CD1c-positive myeloid dendritic cell (primary cell): ENCODE data around the gene ZNF835.

Experiments used
- DNase-seq: peaks from one replicate; pipeline ENCODE4 v3.0.0-alpha.2; 2016; ENCODE audit errors: extremely low spot score

ZNF835 gene

DNA sequence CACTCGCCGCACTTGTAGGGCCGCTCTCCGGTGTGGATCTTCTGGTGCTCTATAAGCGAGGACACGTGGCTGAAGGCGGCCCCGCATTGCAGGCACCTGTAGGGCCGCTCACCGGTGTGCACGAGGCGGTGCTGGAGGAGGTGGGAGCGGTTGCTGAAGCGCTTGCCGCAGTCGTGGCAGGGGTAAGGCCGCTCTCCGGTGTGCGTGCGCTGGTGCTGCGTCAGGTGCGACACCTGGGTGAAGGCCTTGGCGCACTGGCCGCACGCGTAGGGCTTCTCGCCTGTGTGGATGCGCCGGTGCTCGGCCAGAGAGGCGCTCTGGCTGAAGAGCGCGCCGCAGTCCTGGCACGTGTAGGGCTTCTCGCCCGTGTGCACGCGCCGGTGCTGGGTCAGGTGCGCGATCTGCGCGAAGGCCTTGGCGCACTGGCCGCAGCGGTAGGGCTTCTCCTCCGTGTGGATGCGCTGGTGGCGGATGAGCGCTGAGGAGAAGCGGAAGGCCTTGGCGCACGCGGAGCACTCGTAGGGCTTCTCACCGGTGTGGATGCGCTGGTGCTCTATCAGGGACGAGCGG lies 7.5 kb downstream of the ZNF835 start:
- no peak for DNase-seq

DNA sequence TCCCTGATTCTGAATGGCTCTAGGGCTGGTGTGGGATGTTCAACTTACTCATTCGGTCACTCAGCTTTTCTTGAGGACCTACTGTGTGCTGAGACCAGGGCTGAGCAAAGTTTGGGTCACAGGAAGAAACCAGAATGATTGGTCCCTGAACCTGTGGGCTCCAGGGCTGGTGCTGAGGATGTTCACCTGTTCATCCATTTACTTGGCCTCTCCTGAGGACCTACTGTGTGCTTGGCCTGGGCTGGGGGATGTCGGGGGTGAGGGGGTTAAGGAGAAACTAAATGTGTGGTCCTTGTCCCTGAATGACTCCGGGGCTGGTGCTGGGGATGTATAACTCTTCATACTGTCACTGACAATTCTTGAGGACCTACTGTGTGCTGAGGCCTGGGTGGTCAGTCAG lies 10.3 kb downstream of the ZNF835 start:
- DNase-seq: no peak

- no peak for DNase-seq
Measured at GRCh38 chr19:56660381-56661107, 11.0 kb downstream of the ZNF835 start.

GRCh38 chr19:56654151-56654550 lies 17.4 kb downstream of the ZNF835 start:
- no peak for DNase-seq

DNA sequence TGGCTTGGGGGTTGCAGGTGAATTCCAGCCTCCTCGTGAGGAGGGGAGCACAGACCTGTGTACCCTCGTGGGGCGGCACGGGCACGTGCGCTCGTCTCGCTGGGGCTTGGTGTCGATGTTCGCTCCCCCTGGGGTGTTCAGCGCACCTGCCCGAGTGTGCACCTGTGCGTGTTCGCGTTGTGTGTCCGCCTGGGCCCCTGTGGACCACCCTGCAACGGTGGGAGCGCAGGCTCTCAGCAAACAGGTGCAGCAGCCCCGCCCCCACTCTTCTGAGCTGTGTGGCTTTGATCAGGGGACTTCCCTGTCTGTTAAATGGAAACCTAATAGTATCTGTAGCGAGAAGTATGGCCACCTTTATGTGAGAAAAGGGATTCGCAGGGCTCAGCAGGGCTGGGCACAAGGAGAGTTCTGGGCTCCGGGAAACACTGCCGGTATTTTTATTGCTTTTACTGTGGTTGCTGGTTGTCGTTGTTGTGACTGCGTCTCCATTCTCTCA lies 28.0 kb downstream of the ZNF835 start:
- no peak for DNase-seq

- no peak for DNase-seq
Measured at GRCh38 chr19:56642711-56643459, 28.7 kb downstream of the ZNF835 start, which contains the start of gene SMIM17. TSS of gene SMIM17 (plus strand) at chr19:56643159. CDS start at chr19:56645668, 2,509 bp downstream.

- DNase-seq: no peak
Measured at GRCh38 chr19:56639217-56639616, 32.3 kb downstream of the ZNF835 start.

GRCh38 chr19:56637976-56638555 lies 33.5 kb downstream of the ZNF835 start:
- peak; percentile 52 for DNase-seq

GRCh38 chr19:56633021-56633420 lies 38.5 kb downstream of the ZNF835 start:
- DNase-seq: no peak

DNA sequence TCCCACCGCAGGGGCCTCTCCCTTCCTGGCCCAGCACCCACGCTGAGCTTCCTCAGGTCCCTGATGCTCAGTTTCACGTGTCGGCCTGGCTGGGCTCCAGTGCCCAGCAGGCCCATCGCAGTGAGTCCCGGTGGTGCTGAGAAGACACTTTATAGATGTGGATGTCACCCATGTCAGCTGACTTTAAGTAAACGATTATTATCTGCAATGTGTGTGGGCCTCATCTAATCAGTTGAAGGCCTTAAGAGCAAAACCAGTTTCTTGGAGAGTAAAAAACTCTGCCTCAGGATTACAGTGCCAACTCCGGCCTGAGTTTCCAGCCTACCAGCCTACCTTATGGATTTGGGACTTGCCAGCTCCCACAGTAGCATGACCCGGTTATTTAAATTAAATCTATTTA lies 45.8 kb downstream of the ZNF835 start:
- no peak for DNase-seq

DNA sequence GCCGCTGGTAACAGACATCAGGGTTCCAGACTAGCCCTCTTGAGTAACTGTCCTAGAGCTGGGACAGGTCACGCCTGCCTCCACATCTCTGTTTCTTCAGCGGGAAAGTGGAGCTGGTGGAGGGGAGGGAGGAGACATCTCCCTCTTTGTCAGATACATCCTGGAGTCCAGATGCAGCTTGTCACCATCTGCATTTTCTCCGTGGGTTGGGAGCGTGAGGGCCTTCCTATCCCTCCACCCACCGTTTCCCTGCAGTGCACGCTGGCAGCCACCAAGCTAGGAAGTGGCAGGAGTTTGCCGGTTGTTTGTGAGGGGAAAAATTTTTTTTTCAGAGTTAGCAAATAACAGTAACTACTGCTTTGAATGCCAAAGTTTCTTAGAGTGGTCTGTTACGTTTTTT lies 48.6 kb downstream of the ZNF835 start:
- no peak for DNase-seq

DNA sequence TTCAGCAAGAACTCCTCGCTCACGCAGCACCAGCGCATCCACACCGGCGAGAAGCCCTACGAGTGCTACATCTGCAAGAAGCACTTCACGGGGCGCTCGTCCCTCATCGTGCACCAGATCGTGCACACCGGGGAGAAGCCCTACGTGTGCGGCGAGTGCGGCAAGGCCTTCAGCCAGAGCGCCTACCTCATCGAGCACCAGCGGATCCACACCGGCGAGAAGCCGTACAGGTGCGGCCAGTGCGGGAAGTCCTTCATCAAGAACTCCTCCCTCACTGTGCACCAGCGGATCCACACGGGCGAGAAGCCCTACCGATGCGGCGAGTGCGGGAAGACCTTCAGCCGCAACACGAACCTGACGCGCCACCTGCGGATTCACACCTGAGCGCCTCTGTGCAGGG lies 49.2 kb downstream of the ZNF835 start:
- no peak for DNase-seq

DNA sequence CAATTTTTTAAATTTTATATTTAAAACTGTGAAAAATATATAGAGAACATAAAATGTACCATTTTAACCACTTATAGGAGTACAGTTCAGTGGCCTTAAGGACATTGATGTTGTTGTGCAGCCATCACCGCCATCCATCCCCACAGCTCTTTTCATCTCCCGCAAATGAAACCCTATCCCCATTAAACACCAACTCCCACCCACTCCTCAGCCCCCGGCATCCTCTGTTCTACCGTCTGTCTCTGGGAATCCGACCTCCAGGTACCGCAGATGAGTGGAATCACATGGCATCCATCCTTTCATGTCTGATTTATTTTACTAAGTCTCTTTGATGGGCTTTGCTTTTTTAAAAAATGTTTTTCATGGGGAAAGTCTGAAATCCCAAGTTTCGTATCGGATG lies 52.4 kb downstream of the ZNF835 start:
- no peak for DNase-seq

- DNase-seq: no peak
Measured at GRCh38 chr19:56617531-56617930, 54.0 kb downstream of the ZNF835 start.

DNA sequence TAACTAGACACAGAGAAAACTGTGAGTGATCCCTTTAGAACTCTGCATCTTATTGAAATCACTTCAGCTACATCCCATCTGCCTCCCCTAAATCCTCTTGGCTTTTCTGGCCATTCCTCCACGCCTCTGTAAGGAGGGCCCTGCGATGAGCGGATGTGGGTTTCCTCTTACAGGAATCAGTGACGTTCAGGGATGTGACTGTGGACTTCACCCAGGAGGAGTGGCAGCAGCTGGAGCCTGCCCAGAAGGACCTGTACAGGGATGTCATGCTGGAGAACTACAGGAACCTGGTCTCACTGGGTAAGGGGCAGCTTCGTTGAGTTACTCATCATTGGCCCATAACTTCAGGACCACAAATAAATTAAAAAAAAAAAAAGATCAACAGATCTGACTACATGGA lies 57.9 kb downstream of the ZNF835 start:
- no peak for DNase-seq

- DNase-seq: no peak
Measured at GRCh38 chr19:56612737-56613136, 58.8 kb downstream of the ZNF835 start.
